ENCODE data around the gene ESR2.
A peak's percentile ranks its signal among the peaks of the same experiment; 100 is the strongest.
"Not testable (repeated sequence)": the region's sequence is repeated elsewhere in the genome, so short reads cannot be mapped to it uniquely, and the experiment has no call there.

ESR2 gene

DNA sequence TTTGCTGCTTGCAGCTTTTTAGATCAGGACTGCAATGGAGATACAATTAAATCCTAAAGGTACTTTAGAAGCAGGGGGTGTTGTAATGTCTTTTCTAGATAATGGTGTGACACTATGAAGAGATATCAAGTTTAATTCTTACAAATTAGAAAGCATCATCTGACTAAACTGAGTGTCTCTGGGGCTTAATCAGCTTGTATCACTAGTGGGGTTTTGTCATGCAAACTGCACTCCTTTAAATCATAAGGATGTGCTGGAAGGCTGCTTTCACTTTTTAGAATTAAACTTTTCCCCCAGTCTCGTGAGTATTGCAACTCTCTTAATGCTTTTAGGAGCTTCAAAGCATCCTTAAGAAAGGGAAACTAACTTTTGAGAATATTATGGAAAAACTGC lies 218.6 kb downstream of the ESR2 start:
- DNase-seq, result no peak

DNA sequence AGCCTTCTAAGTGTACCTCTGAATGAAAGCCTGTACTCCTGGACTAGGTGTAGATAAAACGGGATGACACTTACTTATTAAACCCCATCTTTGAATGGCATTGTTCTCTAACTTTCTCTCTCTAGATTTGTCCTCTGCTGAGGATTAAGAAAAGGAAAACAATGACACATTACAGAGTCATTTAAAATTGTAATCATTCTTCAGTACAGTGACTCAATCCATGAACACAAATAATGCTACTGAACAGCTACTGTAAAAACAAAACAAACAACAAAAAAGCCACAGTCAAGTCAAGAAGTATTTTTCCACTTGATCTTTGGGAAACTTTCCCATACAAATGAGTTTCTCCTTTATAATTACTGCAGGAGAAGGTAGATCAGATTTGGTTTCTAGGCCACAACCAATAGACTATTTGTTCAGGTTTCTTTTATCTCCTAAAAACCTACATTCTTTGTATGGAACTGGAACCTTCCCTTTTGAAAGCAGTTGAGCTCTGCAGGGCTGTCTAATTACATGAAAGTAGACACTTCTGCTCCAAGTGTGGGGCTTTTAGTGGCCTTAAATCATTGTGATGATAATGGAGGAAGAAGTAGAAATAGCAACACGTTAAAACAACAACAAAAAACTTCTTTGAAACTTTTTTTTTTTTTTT lies 219.1 kb downstream of the ESR2 start:
- no peak for DNase-seq

DNA sequence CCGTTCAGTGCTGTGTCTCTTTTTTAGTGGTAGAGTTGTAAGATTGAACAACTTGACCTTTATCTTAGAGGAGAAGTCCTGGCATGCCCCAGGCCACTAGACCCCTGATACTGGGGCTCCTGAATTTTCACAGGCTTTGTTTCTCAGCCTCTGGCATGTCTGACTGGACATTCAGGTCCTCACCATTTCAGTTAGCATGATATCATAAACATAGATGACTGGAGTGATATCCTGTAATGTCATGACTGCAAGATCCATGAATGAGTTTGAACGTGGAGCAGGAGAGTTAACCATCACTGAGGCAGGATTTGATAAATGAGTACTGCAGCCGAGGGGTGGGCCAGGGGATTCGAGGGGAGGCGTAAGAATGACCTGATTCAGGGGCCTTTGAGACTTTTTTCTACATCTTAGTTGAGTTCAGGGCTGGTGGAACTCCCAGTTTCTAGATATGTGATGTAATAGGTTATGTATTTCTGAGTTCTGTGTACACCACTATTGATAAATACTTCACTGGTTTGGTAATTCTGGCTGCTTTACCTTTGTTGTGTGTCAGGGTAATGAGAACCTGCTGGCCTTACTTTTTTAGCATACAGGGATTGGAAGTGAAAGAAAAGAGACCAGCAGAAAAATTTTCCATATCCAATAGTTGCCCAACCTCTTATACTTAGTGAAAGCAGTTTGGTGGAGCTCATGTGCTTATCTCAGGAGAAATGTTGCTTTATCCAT lies 224.4 kb downstream of the ESR2 start:
- no peak for DNase-seq

DNA sequence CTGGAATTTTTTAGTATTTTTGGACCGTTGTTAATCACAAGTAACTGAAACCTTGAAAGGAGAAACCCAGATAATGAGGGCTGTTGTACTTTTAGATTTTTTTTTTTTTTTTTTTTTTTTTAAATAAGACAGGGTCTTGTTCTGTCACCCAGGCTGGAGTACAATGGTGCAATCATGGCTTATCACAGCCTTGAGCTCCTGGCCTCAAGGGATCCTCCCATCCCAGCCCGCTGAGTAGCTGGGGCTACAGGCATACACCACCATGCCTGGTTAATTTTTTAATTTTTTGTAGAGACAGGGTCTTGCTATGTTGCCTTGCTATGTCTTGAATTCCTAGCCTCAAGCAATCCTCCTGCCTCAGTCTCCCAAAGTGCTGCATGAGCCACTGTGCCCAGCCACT lies 229.7 kb downstream of the ESR2 start:
- DNase-seq, result no peak

DNA sequence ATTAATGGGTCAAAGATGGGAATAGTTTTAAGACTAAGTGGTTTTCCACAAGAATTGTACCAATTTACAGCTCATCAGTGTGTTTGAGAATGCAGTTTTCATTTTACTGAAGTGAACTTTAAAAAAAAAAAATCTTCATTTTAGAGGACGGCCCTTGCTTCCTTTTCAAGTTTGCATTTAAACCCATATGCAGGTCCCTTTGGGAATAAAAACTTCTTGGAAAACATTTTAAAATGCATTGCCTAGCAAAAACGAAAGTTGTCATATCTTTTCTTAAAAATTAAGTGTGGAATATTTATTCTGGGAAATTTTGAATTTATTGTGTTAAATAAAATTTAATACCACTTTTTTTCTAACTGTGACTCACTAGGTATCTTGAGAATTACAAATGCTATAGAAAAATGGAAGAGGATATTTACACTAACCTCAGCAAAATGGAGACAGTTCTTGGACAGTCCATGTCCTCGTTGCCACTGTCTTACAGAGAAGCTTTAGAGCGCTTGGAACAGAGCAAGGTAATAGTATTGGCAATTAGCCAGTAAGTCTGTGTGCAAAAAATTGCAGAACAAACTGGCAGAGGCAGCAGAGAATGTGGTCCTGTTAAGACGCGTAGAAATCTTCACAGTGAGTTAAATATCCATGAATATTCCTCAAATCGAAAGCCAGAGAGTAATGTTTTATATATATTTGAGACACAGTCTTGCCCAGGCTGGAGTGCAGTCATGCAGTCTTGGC lies 231.6 kb downstream of the ESR2 start:
- DNase-seq, result no peak

DNA sequence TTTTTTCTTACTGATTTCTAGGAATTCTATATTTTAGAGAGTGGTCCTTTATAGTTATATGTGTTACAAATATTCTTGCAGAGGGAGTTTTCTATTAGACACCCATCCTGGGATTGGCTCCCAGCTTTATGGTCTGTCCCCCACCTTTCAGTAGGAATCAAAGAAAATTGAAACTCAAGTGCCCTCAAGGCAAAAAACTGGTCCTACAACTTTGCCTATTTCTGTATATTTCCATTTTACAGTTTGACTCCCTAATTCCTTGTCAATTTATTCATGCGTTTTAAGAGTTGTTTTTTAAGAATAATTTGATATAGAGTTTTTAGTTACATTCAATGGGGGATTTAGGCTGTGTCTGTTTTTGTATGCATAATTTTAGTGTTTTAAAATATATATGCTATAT lies 232.5 kb downstream of the ESR2 start:
- no peak for DNase-seq

DNA sequence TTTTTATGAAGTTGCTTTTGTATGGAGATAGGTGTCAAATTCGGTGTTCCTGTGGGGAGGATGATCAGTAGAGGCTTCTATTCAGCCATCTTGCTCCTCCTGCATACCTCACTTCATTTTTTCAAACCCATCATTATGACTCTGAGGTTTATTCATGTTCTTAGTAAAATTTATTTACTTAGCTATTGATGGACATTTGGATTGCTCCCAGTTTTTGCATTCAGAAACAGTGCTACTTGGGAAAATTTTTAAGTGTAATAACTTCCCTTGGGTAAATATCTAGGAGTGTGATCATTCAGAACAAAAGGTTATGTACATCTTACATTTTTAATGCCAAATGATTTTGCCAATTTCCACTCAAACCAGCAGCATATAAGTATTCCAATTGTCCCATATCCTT lies 233.1 kb downstream of the ESR2 start:
- no peak for DNase-seq

DNA sequence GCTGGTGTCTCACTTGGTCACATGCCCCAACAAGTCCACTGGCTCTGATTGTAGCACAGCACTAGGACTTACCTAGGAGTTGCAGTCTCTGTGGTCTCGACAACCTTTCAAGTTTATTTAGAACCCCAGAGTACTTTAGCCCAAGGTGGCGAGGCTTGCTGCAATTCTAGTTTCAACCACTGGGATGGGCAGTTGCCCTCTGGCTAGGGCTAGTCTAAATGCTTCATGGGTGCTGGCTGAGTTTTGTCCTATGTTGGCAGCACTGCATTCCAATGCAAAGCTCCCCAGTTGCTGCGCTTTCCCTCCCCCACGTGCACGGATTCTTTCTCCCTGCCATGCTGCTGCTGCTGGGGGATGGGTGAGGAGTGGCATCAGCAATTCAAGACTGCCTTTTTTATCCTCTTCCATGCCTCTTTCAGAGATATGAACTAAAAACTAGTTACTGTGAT lies 233.5 kb downstream of the ESR2 start:
- DNase-seq, result peak; percentile 36

DNA sequence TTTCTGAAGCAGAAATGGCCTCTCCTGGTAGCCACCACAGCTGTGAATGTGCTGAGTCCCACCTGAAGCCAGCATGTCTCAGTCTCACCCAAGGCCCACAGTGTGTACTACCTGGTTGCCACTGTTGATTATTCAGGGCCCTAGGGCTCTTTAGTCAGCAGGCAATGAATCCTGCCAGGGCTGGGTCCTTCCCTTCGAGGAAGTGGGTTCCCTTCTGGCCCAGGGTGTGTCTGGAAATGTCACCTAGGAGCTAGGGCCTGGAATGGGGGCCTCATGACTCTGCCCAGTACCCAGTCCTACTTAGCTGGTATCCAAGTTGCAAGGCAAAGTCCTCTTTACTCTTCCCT lies 234.0 kb downstream of the ESR2 start:
- DNase-seq, result no peak

DNA sequence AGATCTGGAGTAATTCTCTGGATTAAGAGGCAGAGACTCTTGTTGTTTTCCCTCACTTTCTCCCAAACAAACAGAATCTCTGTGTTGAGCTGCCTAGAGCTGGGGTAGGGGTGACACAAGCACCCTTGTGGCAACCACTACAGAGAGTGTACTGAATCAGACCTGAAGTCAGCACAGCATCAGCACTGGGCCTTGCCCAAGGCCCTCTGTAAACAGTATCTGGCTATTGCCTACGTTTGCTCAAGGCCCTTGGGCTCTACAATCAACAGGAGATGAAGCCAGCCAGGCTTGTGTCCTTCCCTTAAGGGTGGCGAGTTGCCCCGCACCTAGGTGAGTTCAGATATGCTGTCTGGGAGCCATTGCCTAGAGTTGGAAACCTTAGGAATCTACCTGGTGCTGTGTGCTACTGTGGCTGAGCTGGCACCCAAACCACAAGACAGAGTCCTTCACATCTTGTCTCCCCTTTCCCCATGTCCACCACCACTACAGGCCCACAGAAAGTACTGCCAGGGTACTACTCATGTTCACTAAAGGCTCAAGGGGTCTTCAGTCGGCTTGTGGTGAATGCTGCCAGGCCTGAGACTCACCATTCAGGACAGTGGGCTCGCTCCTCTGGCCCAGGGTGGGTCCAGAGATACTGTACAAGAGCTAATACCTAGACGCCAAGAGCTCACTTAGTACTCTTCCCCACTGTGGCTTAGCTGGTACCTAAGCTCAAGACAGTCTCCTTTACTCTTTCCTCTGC lies 234.5 kb downstream of the ESR2 start:
- no peak for DNase-seq

DNA sequence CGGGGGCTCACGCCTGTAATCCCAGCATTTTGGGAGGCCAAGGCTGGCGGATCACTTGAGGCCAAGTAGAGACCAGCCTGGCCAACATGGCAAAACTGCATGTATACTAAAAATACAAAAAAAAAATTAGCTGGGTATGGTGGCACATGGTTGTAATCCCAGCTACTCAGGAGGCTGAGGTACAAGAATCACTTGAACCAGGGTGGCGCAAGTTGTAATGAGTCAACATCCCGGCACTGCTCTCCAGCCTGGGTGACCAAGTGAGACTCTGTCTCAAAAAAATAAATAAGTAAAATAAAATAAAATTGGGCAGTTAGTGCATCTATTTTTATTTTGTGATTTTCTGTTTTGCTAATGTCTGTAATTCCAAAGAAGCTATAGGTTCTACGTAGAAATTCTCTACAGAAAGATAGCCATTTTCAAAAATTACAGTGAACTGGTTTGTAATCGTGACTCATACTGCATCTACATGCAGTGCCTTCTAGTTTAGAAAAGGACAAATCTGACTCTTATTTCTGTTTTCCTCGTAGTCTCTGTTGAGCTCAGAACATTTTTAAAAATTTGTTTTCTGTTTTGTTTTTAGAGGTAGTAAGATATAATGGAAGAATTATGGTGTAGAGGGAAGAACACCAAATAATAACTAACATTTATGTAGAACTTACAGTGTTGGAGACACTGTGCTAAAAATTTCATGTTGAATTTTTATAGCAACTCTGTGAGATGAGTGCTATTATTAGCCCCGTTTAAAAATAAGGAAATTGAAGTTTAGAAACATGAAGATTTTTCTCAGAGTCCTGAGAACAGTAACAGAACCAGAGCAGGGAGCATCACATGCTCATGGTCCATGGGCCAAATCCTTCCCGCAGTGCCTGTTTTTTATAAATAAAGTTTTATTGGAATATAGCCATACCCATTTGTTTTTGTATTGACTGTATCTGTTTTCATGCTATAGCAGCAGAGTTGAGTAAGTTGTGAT lies 240.2 kb downstream of the ESR2 start:
- no peak for DNase-seq

DNA sequence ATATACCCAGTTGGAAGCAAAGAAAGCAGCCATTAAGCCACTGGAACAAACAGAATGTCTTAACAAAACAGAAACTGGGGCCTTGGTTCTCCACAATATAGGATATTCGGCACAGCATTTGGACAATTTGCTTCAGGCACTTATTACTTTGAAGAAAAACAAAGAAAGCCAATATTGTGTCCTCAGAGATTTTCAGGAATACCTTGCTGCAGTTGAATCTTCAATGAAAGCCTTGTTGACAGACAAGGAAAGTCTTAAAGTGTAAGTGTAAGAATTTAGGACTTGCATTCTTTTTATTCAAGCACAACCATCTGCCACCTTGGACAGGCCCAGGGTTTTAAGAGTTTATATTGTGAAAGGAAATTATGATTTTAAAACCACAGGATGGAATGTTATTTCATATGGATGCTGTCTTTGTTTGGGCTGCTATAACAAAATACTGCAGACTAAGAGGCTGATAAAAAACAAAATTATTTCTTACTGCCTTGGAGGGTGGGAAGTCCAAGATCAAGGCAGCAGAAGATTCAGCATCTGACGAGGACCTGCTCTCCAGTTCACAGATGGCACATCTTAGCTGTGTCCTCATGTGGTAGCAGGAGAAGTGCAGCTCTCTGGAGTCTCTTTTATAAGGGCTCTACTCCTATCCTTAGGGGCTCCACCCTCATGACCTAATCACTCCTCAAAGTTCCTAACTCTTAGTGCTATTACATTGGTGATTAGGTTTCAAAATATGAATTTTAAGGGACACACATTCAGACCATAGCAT lies 244.4 kb downstream of the ESR2 start:
- DNase-seq, result no peak

DNA sequence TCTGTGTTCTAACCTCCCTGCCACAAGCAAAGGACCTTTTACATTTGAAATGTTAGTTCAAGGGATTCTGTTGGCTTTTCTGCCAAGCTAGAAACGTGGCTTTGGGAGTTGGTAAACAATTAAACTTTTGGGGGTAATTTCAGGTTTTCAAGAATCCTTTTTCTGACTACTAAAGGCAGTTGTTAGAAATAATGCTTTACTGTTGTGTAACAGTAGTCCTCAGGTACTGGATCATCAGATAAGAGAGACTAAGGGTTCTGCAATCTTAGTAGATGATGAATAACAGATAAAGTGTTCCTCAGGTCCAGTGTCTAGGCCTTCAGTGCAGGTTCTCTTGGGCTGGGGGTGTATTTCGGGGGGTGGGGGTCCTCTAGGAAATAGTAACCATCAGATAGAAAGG lies 249.1 kb downstream of the ESR2 start:
- no peak for DNase-seq

DNA sequence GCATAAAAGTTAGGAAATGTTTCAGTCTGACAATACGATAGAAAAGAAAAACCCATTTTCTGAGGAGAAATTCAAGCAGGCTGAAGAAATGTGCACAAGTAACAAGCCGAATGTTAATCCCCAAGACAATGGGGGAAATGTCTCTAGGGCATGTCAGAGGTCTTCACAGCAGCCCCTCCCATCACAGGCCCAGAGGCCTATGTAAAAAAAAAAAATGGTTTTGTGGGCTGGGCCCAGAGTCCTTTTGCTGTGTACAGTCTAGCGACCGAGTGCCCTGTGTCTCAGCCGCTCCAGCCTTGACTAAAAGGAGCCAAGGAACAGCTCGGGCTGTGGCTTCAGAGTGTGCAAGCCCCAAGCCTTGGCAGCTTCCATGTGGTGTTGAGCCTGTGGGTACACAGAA lies 250.9 kb downstream of the ESR2 start:
- DNase-seq, result not testable (repeated sequence)

DNA sequence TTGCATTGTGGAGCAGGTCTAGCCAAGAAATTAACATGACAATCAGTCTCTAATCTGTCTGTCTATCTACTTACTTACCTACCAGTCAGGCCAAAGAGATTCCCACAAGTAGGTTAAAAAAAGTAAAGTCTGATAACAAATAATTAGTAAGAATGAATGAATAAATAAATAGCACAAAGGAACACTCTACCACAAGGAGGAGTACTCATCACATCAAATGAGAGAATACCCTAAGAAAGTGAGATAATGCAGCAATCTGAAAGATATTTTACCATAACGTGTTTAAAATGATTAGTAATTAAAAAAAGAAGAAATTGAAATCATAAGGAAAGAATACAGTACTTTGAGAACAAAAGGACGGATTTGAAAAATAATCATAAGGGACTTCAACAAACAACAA lies 254.1 kb downstream of the ESR2 start:
- peak; percentile 5 for DNase-seq

DNA sequence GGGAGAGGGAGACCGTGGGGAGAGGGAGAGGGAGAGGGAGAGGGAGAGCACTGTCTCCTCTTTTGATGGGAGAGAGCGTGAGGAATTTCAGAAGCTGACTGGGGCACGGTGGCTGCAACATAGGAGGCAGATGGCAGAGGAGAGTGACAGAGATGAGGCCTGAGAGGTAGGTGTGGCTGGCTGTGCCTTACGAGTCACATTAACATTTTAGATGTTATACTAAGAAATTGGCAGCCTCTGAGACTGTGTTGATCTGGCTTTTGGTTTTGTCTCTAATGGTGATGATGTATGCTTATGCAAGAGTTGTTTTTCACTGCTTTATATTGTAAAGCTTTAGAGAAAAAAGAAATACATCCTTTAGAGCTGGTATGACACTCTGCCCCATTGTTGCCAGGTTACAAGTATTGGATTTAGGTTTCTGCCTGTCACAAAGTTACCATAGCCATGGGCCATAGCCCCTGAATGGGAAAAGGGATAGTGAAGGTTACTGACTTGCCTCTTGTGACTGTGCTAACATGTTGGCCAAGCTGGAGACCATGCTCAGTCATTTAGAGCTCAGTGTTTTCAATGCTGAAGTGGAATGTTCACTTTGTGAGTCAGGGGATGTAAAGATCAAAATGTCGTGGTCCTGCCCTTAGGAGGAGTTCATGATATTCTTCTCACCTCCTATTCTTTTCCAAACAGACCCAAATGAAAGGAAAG lies 255.2 kb downstream of the ESR2 start:
- DNase-seq, result no peak

DNA sequence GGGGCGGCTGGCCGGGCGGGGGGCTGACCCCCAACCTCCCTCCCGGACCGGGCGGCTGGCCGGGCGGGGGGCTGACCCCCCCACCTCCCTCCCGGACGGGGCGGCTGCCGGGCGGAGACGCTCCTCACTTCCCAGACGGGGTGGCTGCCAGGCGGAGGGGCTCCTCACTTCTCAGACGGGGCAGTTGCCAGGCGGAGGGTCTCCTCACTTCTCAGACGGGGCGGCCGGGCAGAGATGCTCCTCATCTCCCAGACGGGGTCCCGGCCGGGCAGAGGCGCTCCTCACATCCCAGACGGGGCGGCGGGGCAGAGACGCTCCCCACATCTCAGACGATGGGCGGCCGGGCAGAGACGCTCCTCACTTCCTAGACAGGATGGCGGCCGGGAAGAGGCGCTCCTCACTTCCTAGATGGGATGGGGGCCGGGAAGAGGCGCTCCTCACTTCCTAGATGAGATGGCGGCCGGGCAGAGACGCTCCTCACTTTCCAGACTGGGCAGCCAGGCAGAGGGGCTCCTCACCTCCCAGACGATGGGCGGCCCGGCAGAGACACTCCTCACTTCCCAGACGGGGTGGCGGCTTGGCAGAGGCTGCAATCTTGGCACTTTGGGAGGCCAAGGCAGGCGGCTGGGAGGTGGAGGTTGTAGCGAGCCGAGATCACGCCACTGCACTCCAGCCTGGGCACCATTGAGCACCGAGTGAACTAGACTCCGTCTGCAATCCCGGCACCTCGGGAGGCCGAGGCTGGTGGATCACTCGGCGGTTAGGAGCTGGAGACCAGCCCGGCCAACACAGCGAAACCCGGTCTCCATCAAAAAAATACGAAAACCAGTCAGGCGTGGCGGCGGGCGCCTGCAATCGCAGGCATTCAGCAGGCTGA lies 256.1 kb downstream of the ESR2 start:
- DNase-seq, result not testable (repeated sequence)

DNA sequence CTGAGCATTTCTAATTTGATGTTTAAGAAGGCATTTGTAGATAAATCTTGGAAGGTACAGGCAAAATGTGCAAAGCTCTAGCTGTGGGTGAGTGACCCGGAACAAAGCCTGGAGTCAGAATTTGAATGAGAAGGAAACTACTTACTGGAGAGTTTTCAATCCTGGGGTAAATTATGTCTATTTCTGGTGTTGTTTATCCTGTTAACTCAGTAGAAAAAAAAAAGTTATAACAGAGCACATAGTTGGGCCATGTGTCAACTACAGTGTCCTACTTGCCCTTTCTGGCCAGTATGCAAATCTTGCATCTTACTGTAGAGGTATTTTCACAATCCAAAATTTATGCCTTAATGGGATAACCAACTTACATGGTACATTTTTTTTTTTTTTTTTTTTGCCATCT lies 259.0 kb downstream of the ESR2 start:
- no peak for DNase-seq
